Activated T-helper 1 cell treated with anti-CD3 and anti-CD28 coated beads, Interleukin-12 subunit alpha, Interleukin-12 subunit beta, Interleukin-2, Interleukin-4 antibody, amounts not matched to agents 30 ng/mL and 10 ng/mL and 1 ng/mL, durations not matched to agents 14 hours and 24 hours and 36 hours (primary cell): ENCODE data around the gene IGFLR1. TPM values are rescaled to one million over a fixed set of nuclear protein-coding genes. Genes with fewer than 3 reads are reported as not detected.
"Not testable (repeated sequence)": the region's sequence is repeated elsewhere in the genome, so short reads cannot be mapped to it uniquely, and the experiment has no call there.

Experiments used
- DNase-seq: peaks from one replicate; pipeline ENCODE4 v3.0.0; 2021; ENCODE audit warnings: low spot score
- H3K27ac Mint-ChIP-seq: one replicate; pipeline ENCODE4 v1.8.0; 2021; ENCODE audit warnings: mild to moderate bottlenecking, mixed read lengths
- H3K27me3 Mint-ChIP-seq: one replicate; pipeline ENCODE4 v1.8.0; 2022; ENCODE audit warnings: mild to moderate bottlenecking, moderate library complexity, mixed read lengths; ENCODE audit not compliant: insufficient read depth
- H3K36me3 Mint-ChIP-seq: one replicate; pipeline ENCODE4 v1.8.0; 2021; ENCODE audit warnings: low read depth, mixed read lengths
- H3K4me1 Mint-ChIP-seq: one replicate; pipeline ENCODE4 v1.8.0; 2021; ENCODE audit warnings: low read depth, mixed read lengths
- H3K4me3 Mint-ChIP-seq: one replicate; pipeline ENCODE4 v1.8.0; 2021; ENCODE audit warnings: mild to moderate bottlenecking, moderate library complexity, mixed read lengths
- H3K9me3 Mint-ChIP-seq: one replicate; pipeline ENCODE4 v1.8.0; 2021; ENCODE audit warnings: mixed read lengths
- intact Hi-C: fragments of 100-400 bp; cut with micrococcal nuclease; formaldehyde crosslinking; loops from one replicate; pipeline ENCODE4 v1.15.1; 2024
- total RNA-seq: library from RNA; stranded (reverse); gene quantifications from 2 replicates; pipeline ENCODE4 v1.2.3, GENCODE V29; 2022

The IGFLR1 gene
- total RNA-seq, 1 donor from 2014 or later, result 105 TPM

- peaks cover 46% of the 10 kb centered on the region for H3K4me1 Mint-ChIP-seq
- H3K27me3 Mint-ChIP-seq, result no peaks in the 10 kb centered on the region
- H3K27ac Mint-ChIP-seq, result peak overlapping the region; percentile 95
Observed at GRCh38 chr19:35710784-35711723, 31.2 kb downstream of the IGFLR1 start.

GRCh38 chr19:35708391-35708790 is 33.9 kb downstream of the IGFLR1 start:
- H3K36me3 Mint-ChIP-seq, result peaks cover 2% of the 10 kb centered on the region
- H3K4me3 Mint-ChIP-seq, result no peak overlapping the region
- no peaks in the 10 kb centered on the region for H3K9me3 Mint-ChIP-seq
- H3K27me3 Mint-ChIP-seq, result no peaks in the 10 kb centered on the region
- no peak for DNase-seq
- no peak overlapping the region for H3K27ac Mint-ChIP-seq
- intact Hi-C loops, result no loop called here
- peaks cover 30% of the 10 kb centered on the region for H3K4me1 Mint-ChIP-seq

More at GRCh38 chr19:35710784-35711723, 31.2 kb downstream of the IGFLR1 start:
- Mint-ChIP-seq H3K4me3 (peak overlapping the region; percentile 63), H3K9me3 (no peaks in the 10 kb centered on the region), H3K36me3 (peaks cover 18% of the 10 kb centered on the region)
- intact Hi-C loops, result loop anchor here (1.0 to 2.0 kb wide), 3 partner anchors 9 to 188 kb away; no protein-coding TSS in a partner anchor
- DNase-seq, result peak; percentile 63

GRCh38 chr19:35704218-35704617 is 38.0 kb downstream of the IGFLR1 start, which contains the start of gene ZBTB32:
ZBTB32 (plus strand) TSS chr19:35704558; CDS start chr19:35714627, 10,069 bp downstream.
- Mint-ChIP-seq H3K4me1 (peaks cover 11% of the 10 kb centered on the region), H3K27ac (no peak within 1 kb of the TSS), H3K27me3 (no peaks in the 10 kb centered on the region), H3K4me3 (no peak within 1 kb of the TSS), H3K9me3 (no peaks in the 10 kb centered on the region), H3K36me3 (peaks cover 2% of the 10 kb centered on the region)
- intact Hi-C loops, result no loop called here
- DNase-seq, result no peak

GRCh38 chr19:35703343-35703742 is 38.9 kb downstream of the IGFLR1 start:
- Mint-ChIP-seq H3K27me3 (no peaks in the 10 kb centered on the region), H3K4me3 (no peak overlapping the region), H3K36me3 (peaks cover 2% of the 10 kb centered on the region), H3K4me1 (peaks cover 17% of the 10 kb centered on the region), H3K27ac (no peak overlapping the region), H3K9me3 (no peaks in the 10 kb centered on the region)
- no peak for DNase-seq
- intact Hi-C loops, result loop anchor here (2.0 kb wide), 2 partner anchors 55 to 59 kb away; partner anchors contain the start of gene PROSER3

- Mint-ChIP-seq H3K36me3 (peaks cover 2% of the 10 kb centered on the region), H3K4me1 (peaks cover 18% of the 10 kb centered on the region), H3K27me3 (no peaks in the 10 kb centered on the region), H3K27ac (peak overlapping the region; percentile 97), H3K9me3 (no peaks in the 10 kb centered on the region), H3K4me3 (peak overlapping the region; percentile 95)
- peak; percentile 93 for DNase-seq
- intact Hi-C loops, result loop anchor here (1.0 to 2.0 kb wide), 7 partner anchors 8 to 293 kb away; partner anchors contain the start of genes LIN37, PROSER3 and SDHAF1
Observed at GRCh38 chr19:35702223-35703012, 39.8 kb downstream of the IGFLR1 start.

- DNase-seq, result no peak
- Mint-ChIP-seq H3K36me3 (no peaks in the 10 kb centered on the region), H3K27ac (peak overlapping the region; percentile 48), H3K4me3 (no peak overlapping the region), H3K4me1 (peaks cover 32% of the 10 kb centered on the region), H3K9me3 (no peaks in the 10 kb centered on the region), H3K27me3 (no peaks in the 10 kb centered on the region)
- intact Hi-C loops, result no loop called here
Observed at GRCh38 chr19:35696835-35697234, 45.4 kb downstream of the IGFLR1 start.

- no peak for DNase-seq
- H3K27ac Mint-ChIP-seq, result no peak overlapping the region
- H3K27me3 Mint-ChIP-seq, result no peaks in the 10 kb centered on the region
- H3K36me3 Mint-ChIP-seq, result no peaks in the 10 kb centered on the region
- no peaks in the 10 kb centered on the region for H3K9me3 Mint-ChIP-seq
- no peak overlapping the region for H3K4me3 Mint-ChIP-seq
- H3K4me1 Mint-ChIP-seq, result peaks cover 32% of the 10 kb centered on the region
- intact Hi-C loops, result no loop called here
Observed at GRCh38 chr19:35695895-35696422, 46.3 kb downstream of the IGFLR1 start.

GRCh38 chr19:35693835-35694599 is 48.2 kb downstream of the IGFLR1 start:
- intact Hi-C loops, result loop anchor here (1.0 to 5.0 kb wide), 9 partner anchors 8 to 237 kb away; partner anchors contain the start of genes ARHGAP33, NFKBID, PSENEN and U2AF1L4
- DNase-seq, result peak; percentile 86
- Mint-ChIP-seq H3K27ac (peak overlapping the region; percentile 38), H3K4me1 (peaks cover 27% of the 10 kb centered on the region), H3K4me3 (no peak overlapping the region), H3K36me3 (no peaks in the 10 kb centered on the region), H3K9me3 (no peaks in the 10 kb centered on the region), H3K27me3 (no peaks in the 10 kb centered on the region)

GRCh38 chr19:35693422-35693821 is 48.8 kb downstream of the IGFLR1 start:
- Mint-ChIP-seq H3K27ac (peak overlapping the region; percentile 38), H3K4me1 (peaks cover 21% of the 10 kb centered on the region), H3K9me3 (no peaks in the 10 kb centered on the region), H3K36me3 (no peaks in the 10 kb centered on the region), H3K27me3 (no peaks in the 10 kb centered on the region), H3K4me3 (no peak overlapping the region)
- no peak for DNase-seq
- intact Hi-C loops, result loop anchor here (1.0 to 5.0 kb wide), 7 partner anchors 24 to 238 kb away; partner anchors contain the start of genes ARHGAP33, PSENEN and U2AF1L4

GRCh38 chr19:35692010-35692409 is 50.2 kb downstream of the IGFLR1 start:
- Mint-ChIP-seq H3K36me3 (no peaks in the 10 kb centered on the region), H3K4me3 (no peak overlapping the region), H3K4me1 (peaks cover 17% of the 10 kb centered on the region), H3K27me3 (no peaks in the 10 kb centered on the region), H3K27ac (no peak overlapping the region), H3K9me3 (no peaks in the 10 kb centered on the region)
- intact Hi-C loops, result loop anchor here (5.0 kb wide), 1 partner anchor 190 kb away; no protein-coding TSS in a partner anchor
- DNase-seq, result no peak

GRCh38 chr19:35691106-35691505 is 51.1 kb downstream of the IGFLR1 start:
- H3K9me3 Mint-ChIP-seq, DNase-seq, H3K4me3 Mint-ChIP-seq, H3K27me3 Mint-ChIP-seq, H3K4me1 Mint-ChIP-seq, H3K27ac Mint-ChIP-seq, H3K36me3 Mint-ChIP-seq: not testable (repeated sequence)
- intact Hi-C loops, result loop anchor here (5.0 kb wide), 1 partner anchor 191 kb away; no protein-coding TSS in a partner anchor

- peaks cover 1% of the 10 kb centered on the region for H3K27me3 Mint-ChIP-seq
- intact Hi-C loops, result loop anchor here (5.0 kb wide), 1 partner anchor 192 kb away; no protein-coding TSS in a partner anchor
- DNase-seq, result no peak
- H3K9me3 Mint-ChIP-seq, result no peaks in the 10 kb centered on the region
- H3K36me3 Mint-ChIP-seq, result no peaks in the 10 kb centered on the region
- no peak overlapping the region for H3K4me3 Mint-ChIP-seq
- no peak overlapping the region for H3K27ac Mint-ChIP-seq
- peaks cover 6% of the 10 kb centered on the region for H3K4me1 Mint-ChIP-seq
Observed at GRCh38 chr19:35689836-35690235, 52.4 kb downstream of the IGFLR1 start.
